Mucosa of descending colon (tissue), 3 donors: Measurements from ENCODE around the gene GAB3. TPM values are rescaled to one million over a fixed set of nuclear protein-coding genes. Genes with fewer than 3 reads are reported as not detected.

Experiments used
- ATAC-seq: fragments of 200-7000 bp; cut with Tn5 transposase; one replicate; pipeline ENCODE4 v1.9.1; 2020; ENCODE audit warnings: mild to moderate bottlenecking, moderate library complexity
- DNase-seq, 3 donors: peaks; one replicate each; pipeline ENCODE4 v3.0.0-alpha.2; 2020
- H3K36me3 ChIP-seq: fragments of 200-600 bp; one replicate; pipeline ENCODE4 v1.8.0; 2021; ENCODE audit warnings: low read depth, mild to moderate bottlenecking
- H3K4me1 ChIP-seq: fragments of 200-600 bp; one replicate; pipeline ENCODE4 v1.8.0; 2021; ENCODE audit warnings: low read depth, mild to moderate bottlenecking
- H3K4me3 ChIP-seq: fragments of 200-600 bp; one replicate; pipeline ENCODE4 v1.8.0; 2021; ENCODE audit warnings: mild to moderate bottlenecking
- H3K9me3 ChIP-seq: fragments of 200-600 bp; one replicate; pipeline ENCODE4 v1.8.0; 2021; ENCODE audit warnings: mild to moderate bottlenecking
- intact Hi-C, 2 donors: fragments of 100-400 bp; cut with DNase I in 1 of 2; cut with micrococcal nuclease in 1 of 2; formaldehyde crosslinking; loops; one replicate each; pipeline versions ENCODE4 v1.11.0 to v1.11.1; 2022; cut with DNase I, micrococcal nuclease
- long read RNA-seq, 2 donors: library from polyadenylated mRNA; unstranded; transcript quantifications; one replicate each; pipeline ENCODE4 v2.0.0, GENCODE V29; 2019 to 2021
- total RNA-seq, 3 donors: library from RNA; stranded (reverse); fragmentation: NEBNext Ultra II Directional in 2 of 3; extraction: Animal tissue kit (Norgen Biotek cat#: 25700) in 2 of 3; gene quantifications; one replicate each; pipeline versions ENCODE4 v1.2.1 to v1.2.4, GENCODE V29; 2021 to 2023
- TF ChIP-seq, protein P1 (sequence below): fragments of 200-600 bp; IDR thresholded peaks from one replicate; pipeline ENCODE4 v1.8.0; 2022; ENCODE audit warnings: antibody characterized with exemption, mild to moderate bottlenecking
- donor health status: DM: no; HTN: no; CAD: no; lungs with moderate emphysema.
- donor health status: DM: no; HTN: no; CAD: no.
- donor health status: DM: no; HTN: yes; CAD: no.

Gene GAB3, protein sequence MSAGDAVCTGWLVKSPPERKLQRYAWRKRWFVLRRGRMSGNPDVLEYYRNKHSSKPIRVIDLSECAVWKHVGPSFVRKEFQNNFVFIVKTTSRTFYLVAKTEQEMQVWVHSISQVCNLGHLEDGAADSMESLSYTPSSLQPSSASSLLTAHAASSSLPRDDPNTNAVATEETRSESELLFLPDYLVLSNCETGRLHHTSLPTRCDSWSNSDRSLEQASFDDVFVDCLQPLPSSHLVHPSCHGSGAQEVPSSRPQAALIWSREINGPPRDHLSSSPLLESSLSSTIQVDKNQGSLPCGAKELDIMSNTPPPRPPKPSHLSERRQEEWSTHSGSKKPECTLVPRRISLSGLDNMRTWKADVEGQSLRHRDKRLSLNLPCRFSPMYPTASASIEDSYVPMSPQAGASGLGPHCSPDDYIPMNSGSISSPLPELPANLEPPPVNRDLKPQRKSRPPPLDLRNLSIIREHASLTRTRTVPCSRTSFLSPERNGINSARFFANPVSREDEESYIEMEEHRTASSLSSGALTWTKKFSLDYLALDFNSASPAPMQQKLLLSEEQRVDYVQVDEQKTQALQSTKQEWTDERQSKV
- total RNA-seq, result 1 to 10 TPM; 1.3 to 3.4 (median 2.5) TPM
- long read RNA-seq, donor 1, partial matches to known transcripts, result 4 of 8 reads
- long read RNA-seq, donor 1, other reads (novel, unspliced or antisense), result 2 of 8 reads
- long read RNA-seq, donor 2, result 0 reads

DNA sequence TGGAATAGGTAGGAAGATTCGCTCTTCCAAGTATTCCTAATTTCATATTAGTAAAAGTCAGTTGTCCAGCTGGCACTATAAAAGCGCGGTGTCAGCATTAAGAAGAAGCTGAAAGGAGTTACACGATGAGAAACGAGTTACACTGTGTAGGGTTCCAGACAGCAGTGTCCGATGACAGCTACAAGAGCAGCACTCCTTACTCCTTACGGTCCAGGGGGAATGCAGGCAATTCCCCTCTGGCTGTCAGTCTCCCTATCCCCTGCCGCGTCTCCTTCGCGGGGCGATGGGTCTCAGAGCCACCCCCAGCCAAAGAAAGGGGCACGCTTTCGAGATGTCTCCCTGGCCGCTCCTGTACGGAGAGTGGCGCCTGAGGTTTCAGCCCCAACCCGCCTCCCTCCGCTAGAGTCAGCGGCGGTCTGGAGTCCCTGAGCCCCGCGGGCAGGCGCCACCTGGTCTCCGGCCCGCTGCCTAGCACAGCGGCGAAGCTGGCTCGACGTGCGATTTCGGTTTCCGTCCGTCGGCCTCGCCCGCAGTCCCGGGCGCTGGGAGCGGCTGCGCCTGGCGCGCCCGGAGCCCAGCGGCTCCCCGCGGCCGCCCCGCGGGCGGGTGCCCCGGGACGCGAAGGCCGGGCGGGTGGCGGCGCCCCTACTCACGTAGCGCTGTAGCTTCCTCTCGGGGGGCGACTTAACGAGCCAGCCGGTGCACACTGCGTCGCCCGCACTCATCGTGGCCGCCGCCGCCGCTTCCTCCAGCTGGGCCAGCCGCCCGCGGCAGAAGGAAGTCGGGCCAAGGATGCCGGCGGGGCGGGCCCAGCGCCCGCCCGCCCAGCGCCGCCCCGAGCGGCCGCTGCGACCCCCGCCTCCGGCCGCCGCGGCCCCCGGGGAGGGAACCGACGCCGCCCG lies at the start of gene GAB3:
TSS of gene GAB3 (minus strand) at position 777 of the 902 bp plus-strand sequence. CDS start at position 725, 52 bp downstream.
- Histone ChIP-seq H3K36me3 (no peaks in the 10 kb centered on the region), H3K4me3 (no peak within 1 kb of the TSS), H3K9me3 (no peaks in the 10 kb centered on the region), H3K4me1 (no peaks in the 10 kb centered on the region)
- intact Hi-C loops, result no loop called here
- DNase-seq (peak; percentile 22 to 70 (median 58)), ATAC-seq (peak; percentile 81)
- TF ChIP-seq, protein P1, sequence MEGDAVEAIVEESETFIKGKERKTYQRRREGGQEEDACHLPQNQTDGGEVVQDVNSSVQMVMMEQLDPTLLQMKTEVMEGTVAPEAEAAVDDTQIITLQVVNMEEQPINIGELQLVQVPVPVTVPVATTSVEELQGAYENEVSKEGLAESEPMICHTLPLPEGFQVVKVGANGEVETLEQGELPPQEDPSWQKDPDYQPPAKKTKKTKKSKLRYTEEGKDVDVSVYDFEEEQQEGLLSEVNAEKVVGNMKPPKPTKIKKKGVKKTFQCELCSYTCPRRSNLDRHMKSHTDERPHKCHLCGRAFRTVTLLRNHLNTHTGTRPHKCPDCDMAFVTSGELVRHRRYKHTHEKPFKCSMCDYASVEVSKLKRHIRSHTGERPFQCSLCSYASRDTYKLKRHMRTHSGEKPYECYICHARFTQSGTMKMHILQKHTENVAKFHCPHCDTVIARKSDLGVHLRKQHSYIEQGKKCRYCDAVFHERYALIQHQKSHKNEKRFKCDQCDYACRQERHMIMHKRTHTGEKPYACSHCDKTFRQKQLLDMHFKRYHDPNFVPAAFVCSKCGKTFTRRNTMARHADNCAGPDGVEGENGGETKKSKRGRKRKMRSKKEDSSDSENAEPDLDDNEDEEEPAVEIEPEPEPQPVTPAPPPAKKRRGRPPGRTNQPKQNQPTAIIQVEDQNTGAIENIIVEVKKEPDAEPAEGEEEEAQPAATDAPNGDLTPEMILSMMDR, result no peak

DNA sequence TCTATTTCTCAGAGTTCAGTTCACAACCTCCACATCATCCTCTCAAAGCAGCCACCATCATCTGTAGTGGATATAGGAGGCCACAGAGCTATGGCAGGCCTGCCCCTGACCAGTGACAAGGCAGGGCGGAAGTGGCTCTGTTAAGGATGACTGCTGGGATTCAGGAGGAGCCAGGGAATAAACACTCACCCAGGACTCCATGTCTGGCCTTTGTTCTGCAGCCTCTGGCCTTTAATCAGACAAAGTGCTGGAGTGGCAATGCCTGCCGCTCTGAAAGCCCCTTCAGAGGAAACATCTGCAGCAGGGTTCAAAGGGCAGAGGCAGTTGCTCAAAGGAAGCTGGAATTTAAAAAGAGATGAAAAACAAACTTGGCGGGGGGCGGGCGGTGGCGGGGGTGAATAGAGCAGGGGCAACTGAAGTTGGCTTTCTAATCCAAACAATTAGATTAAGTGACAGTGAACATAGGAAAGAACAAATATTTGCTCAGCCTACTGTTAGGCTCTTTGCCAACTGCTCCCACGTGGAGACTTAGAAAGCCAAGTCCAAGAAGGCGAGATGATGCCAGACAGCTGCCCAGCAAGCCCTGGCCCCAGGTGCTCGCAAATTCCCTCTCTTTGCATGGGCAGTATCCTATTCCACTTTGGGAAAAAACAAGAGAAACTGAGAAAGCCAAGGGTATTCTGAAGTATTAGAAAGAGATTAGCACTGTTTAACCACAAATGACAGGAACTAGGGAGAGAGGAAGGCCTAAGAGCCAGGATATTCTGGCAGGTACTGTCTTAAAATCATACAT lies 48.9 kb upstream of the GAB3 start:
- Histone ChIP-seq H3K4me1 (peaks cover 13% of the 10 kb centered on the region), H3K9me3 (no peaks in the 10 kb centered on the region), H3K36me3 (no peaks in the 10 kb centered on the region), H3K4me3 (no peak overlapping the region)
- peak in 2 of 3 donors; percentile 32 to 73 for DNase-seq
- intact Hi-C loops, result no loop called here
- TF ChIP-seq, protein P1, result no peak
- peak; percentile 67 for ATAC-seq

DNA sequence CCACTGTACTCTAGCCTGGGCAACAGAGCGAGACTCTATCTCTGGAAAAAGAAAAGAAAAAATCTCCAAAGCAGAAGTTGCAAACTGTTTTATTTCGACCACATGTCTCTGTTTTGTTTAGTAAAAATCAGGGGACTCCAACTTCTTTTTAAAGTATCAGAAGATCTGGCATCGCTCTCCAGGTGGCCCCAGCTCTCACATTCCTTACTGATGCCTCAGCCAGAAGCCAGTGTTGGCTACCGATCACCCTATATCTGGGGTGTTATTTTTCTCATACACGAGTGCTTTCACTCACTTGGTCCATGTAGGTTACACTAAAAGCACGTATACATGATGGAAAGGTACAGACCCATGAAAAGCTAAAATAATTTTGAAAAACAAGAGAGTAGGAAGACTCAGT lies 46.1 kb upstream of the GAB3 start:
- intact Hi-C loops, result no loop called here
- no peak for ATAC-seq
- TF ChIP-seq, protein P1, result no peak
- H3K4me3 ChIP-seq, result no peak overlapping the region
- no peaks in the 10 kb centered on the region for H3K36me3 ChIP-seq
- no peak for DNase-seq
- peaks cover 13% of the 10 kb centered on the region for H3K4me1 ChIP-seq
- H3K9me3 ChIP-seq, result no peaks in the 10 kb centered on the region

DNA sequence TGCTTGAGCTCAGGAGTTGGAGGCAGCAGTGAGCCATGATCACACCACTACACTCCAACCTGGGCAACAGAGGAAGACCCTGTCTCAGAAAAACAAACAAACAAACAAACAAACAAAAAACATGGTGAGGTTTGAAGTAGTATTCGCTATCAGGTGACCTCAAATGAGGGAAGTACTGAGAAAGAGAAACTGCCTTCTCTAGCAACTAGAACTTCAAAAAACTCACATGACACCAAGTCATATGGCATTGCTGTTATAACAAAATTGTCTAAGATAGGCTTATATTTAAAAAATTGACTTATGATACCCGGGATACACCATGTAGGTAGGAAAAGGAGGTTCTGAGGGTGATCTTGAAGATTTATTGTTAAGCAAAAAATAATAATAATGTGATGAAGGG lies 44.1 kb upstream of the GAB3 start:
- Histone ChIP-seq H3K4me1 (peaks cover 8% of the 10 kb centered on the region), H3K4me3 (no peak overlapping the region), H3K9me3 (no peaks in the 10 kb centered on the region), H3K36me3 (no peaks in the 10 kb centered on the region)
- intact Hi-C loops, result no loop called here
- TF ChIP-seq, protein P1, result no peak
- ATAC-seq (no peak), DNase-seq (no peak)
